GM23248 (cell line): Measurements from ENCODE around the gene OTX2. TPM values are rescaled to one million over a fixed set of nuclear protein-coding genes. Genes with fewer than 3 reads are reported as not detected.

Experiments
- DNase-seq: peaks from one replicate; pipeline ENCODE4 v3.0.0-alpha.2; 2015
- H2AFZ ChIP-seq: fragments of 200-600 bp; sonication (generic); 2 replicates; pipeline ENCODE4 v1.6.1; 2016; ENCODE audit warnings: antibody characterized with exemption
- H3F3A ChIP-seq: fragments of 200-600 bp; sonication (generic); 2 replicates; pipeline ENCODE4 v1.6.1; 2016; ENCODE audit warnings: mild to moderate bottlenecking, antibody characterized with exemption, mixed run types; ENCODE audit not compliant: insufficient read depth
- H3K27ac ChIP-seq: fragments of 200-600 bp; sonication (generic); 2 replicates; pipeline ENCODE4 v1.5.1; 2016; ENCODE audit warnings: mild to moderate bottlenecking
- H3K27me3 ChIP-seq: fragments of 200-600 bp; sonication (generic); replicated peaks from 2 replicates; pipeline ENCODE4 v1.6.1; 2016; ENCODE audit warnings: mild to moderate bottlenecking; ENCODE audit not compliant: insufficient read depth
- H3K36me3 ChIP-seq: fragments of 200-600 bp; sonication (generic); 2 replicates; pipeline ENCODE4 v1.6.1; 2016; ENCODE audit warnings: low read depth, mild to moderate bottlenecking
- H3K4me1 ChIP-seq: fragments of 200-600 bp; sonication (generic); 2 replicates; pipeline ENCODE4 v1.6.1; 2016; ENCODE audit warnings: mild to moderate bottlenecking; ENCODE audit not compliant: insufficient read depth
- H3K4me2 ChIP-seq: fragments of 200-600 bp; sonication (generic); one replicate; pipeline ENCODE4 v1.6.1; 2016; ENCODE audit warnings: mild to moderate bottlenecking; ENCODE audit not compliant: unreplicated experiment
- H3K4me3 ChIP-seq: fragments of 200-600 bp; sonication (generic); 2 replicates; pipeline ENCODE4 v1.5.1; 2016; ENCODE audit warnings: mild to moderate bottlenecking
- H3K79me2 ChIP-seq: fragments of 200-600 bp; sonication (generic); 2 replicates; pipeline ENCODE4 v1.6.1; 2016; ENCODE audit warnings: mild to moderate bottlenecking; ENCODE audit not compliant: insufficient read depth
- H3K9ac ChIP-seq: fragments of 200-600 bp; sonication (generic); 2 replicates; pipeline ENCODE4 v1.6.1; 2016; ENCODE audit warnings: mild to moderate bottlenecking
- H3K9me2 ChIP-seq: fragments of 200-600 bp; sonication (generic); 2 replicates; pipeline ENCODE4 v1.6.1; 2016; ENCODE audit warnings: mixed run types, mild to moderate bottlenecking, moderate library complexity; ENCODE audit not compliant: insufficient read depth
- H3K9me3 ChIP-seq: fragments of 200-600 bp; sonication (generic); one replicate; pipeline ENCODE4 v1.6.1; 2017; ENCODE audit warnings: low read depth
- H4K20me1 ChIP-seq: fragments of 200-600 bp; sonication (generic); 2 replicates; pipeline ENCODE4 v1.6.0; 2016; ENCODE audit not compliant: insufficient read depth
- EZH2 ChIP-seq: fragments of 200-600 bp; sonication (generic); IDR thresholded peaks from 2 replicates; pipeline ENCODE4 v1.6.1; 2018; ENCODE audit warnings: antibody characterized with exemption, mild to moderate bottlenecking; ENCODE audit not compliant: insufficient read depth, poor library complexity, severe bottlenecking
- EZH2phosphoT487 ChIP-seq: fragments of 200-600 bp; sonication (generic); IDR thresholded peaks from 2 replicates; pipeline ENCODE4 v1.6.1; 2018; ENCODE audit warnings: antibody characterized with exemption, moderate library complexity, mild to moderate bottlenecking, low read depth; ENCODE audit not compliant: insufficient read depth
- WGBS, 2 experiments: methylation state at CpG; one replicate each; pipeline ENCODE4 v1.1.6; 2015 to 2017; ENCODE audit warnings: low lambda C conversion rate in 2 of 2, low coverage in 1 of 2; ENCODE audit errors: missing lambda C conversion rate in 2 of 2; 5-methylcytosine and 5-hydroxymethylcytosine counted together
- in situ Hi-C: fragments of 300-500 bp; cut with MboI; formaldehyde crosslinking; loops from 2 replicates; pipeline ENCODE4 v1.15.0; 2020
- polyA plus RNA-seq: library from polyadenylated mRNA; unstranded; fragments of >200 nt; fragmentation: Nextera tagmentation; extraction: Ambion mirVana; gene quantifications from 2 replicates; pipeline ENCODE4 v1.2.1, GENCODE V29; 2016
- total RNA-seq: library from RNA; depleted of rRNA; stranded (reverse); fragments of >200 nt; shearing (Covaris generic); gene quantifications from 2 replicates; pipeline ENCODE4 v1.2.3, GENCODE V29; 2014; rRNA removed

OTX2 gene
- total RNA-seq (not detected in 2 replicates), polyA plus RNA-seq (not detected in 2 replicates)

DNA sequence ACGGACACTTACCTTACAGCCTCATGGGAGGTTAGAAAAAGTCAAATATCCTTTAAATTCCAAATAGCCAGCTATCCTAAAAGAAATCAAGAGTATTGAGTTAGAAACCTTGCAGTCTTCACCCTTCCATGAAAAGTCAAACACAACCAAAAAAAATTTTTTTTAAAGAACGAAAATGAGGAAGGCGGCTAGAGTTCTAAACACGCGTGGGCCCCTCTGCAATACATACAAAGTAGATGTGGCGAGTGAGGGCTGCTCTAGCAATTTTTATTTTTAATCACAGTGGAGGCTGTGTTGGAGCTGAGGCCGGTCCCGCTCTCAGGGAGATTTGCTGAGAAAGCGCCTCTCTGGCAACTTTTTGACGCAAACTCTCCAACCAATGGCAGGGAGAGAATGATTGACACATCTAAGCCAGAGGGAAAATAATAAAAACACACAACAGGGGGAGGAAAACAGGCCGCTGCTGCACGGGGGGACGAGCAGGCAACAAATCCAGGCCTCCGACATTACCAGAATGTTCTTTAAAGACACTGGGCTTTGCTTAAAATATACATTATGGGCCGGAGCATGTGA, at the start of gene OTX2:
TSS of gene OTX2 (minus strand) at position 333 of the 573 bp plus-strand sequence. CDS start 5,023 bp downstream, outside the sequence.
- DNase-seq = no peak
- Histone ChIP-seq H3K9ac (no peak within 1 kb of the TSS), H3K4me2 (no peak within 1 kb of the TSS), H3K4me1 (no peaks in the 10 kb centered on the region), H3K79me2 (no peaks in the 10 kb centered on the region), H3K9me3 (no peaks in the 10 kb centered on the region), H3K36me3 (no peaks in the 10 kb centered on the region), H3F3A (no peaks in the 10 kb centered on the region), H3K27ac (no peak within 1 kb of the TSS), H2AFZ (no peak within 1 kb of the TSS), H3K27me3 (peaks cover 92% of the 10 kb centered on the region), H3K9me2 (no peaks in the 10 kb centered on the region), H4K20me1 (no peaks in the 10 kb centered on the region), H3K4me3 (no peak within 1 kb of the TSS)
- WGBS, 2 experiments = 27 to 28% methylated on average over 15 of the region's 15 CpGs
- no peak for TF ChIP-seq EZH2phosphoT487
- no peak for TF ChIP-seq EZH2
- in situ Hi-C loops = no loop called here

DNA sequence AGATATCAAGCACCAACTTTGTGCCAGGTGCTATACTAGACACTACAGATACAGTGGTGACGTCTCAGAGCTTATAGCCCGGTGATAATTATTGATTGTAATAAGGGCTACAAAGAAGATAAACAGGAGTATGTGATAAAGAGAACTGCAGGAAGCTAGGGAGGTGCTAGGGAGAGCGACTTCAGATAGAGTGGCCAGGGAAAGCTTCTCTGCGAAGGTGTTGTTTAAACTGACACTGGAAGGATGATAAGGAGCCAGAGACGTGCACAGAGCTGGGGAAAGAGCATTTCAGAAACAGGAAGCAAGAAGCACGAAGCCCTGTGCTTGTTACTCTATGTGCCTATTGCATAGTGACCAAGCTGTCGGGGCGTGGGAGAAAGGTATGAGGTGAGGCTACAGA, 48.1 kb upstream of the OTX2 start:
- no peaks in the 10 kb centered on the region for H3K9me2 ChIP-seq
- H3K36me3 ChIP-seq = no peaks in the 10 kb centered on the region
- no peak overlapping the region for H3K4me2 ChIP-seq
- H3K27ac ChIP-seq = no peak overlapping the region
- H3K4me1 ChIP-seq = no peaks in the 10 kb centered on the region
- 11 to 13% methylated on average over 8 of the region's 8 CpGs for WGBS, 2 experiments
- H4K20me1 ChIP-seq = no peaks in the 10 kb centered on the region
- in situ Hi-C loops = no loop called here
- H3K27me3 ChIP-seq = 0 out of 2 replicates have a peak, but pooled peaks cover 4% of the 10 kb centered on the region
- no peak overlapping the region for H3K9ac ChIP-seq
- H3K79me2 ChIP-seq = no peaks in the 10 kb centered on the region
- DNase-seq = no peak
- no peak overlapping the region for H3K4me3 ChIP-seq
- no peak overlapping the region for H2AFZ ChIP-seq
- no peaks in the 10 kb centered on the region for H3K9me3 ChIP-seq
- no peak for TF ChIP-seq EZH2phosphoT487
- TF ChIP-seq EZH2 = no peak
- no peaks in the 10 kb centered on the region for H3F3A ChIP-seq

DNA sequence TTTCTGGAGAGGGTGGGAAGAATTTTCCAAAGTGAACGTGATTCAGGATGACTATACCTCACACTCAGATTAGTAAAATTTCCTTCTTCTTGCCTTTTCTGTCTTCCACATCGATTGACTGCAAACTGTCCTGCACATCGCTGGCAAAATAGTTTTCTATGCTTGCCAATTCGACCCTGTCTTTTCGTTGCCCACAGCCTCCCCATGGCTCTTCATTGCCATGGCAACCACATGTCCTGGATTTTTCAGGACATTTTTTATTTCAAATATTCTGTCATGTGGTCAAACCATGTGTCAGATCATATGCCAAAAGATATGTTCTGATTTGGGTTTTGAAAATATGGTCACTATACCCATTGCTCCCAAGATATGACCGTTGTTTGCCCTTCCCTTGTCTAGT, 46.9 kb upstream of the OTX2 start:
- H3K79me2 ChIP-seq = no peaks in the 10 kb centered on the region

DNA sequence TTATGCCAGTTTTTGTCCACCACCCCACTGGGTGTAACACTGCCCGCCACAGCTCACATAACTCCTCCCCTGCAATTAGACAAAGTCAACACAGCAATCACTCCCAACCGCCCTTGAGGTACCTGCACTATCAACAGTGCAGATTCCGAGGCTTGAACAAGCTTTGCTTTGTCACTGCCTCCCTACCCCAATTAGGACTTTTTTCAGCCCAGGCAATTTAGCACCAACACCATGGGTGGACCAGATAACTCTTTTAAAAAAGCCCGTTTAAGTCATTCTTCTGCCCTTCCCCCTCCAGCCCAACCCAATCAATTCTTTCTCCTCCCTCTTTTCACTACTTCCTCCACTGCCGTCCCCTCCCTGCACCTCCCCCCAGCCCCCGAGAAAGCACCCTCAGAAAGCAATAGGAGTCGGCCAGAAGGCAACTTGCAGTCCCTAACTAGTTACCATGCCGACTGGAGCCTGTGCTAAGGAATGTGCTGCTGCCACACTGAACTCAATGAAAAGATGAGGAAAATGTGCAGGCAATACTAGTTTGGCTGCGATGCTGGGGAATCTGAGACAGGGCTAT, 45.7 kb upstream of the OTX2 start:
- H2AFZ ChIP-seq = no peak overlapping the region
- H3K36me3 ChIP-seq = no peaks in the 10 kb centered on the region
- H3K27me3 ChIP-seq = 0 out of 2 replicates have a peak, but pooled peaks cover 4% of the 10 kb centered on the region
- no peaks in the 10 kb centered on the region for H4K20me1 ChIP-seq
- H3K4me1 ChIP-seq = no peaks in the 10 kb centered on the region
- no peak overlapping the region for H3K9ac ChIP-seq
- H3F3A ChIP-seq = no peaks in the 10 kb centered on the region
- in situ Hi-C loops = no loop called here
- TF ChIP-seq EZH2phosphoT487 = no peak
- H3K4me3 ChIP-seq = no peak overlapping the region
- H3K9me2 ChIP-seq = no peaks in the 10 kb centered on the region
- H3K79me2 ChIP-seq = no peaks in the 10 kb centered on the region
- DNase-seq = no peak
- no peaks in the 10 kb centered on the region for H3K9me3 ChIP-seq
- H3K4me2 ChIP-seq = no peak overlapping the region
- WGBS, 2 experiments = 4 to 8% methylated on average over 9 of the region's 9 CpGs
- H3K27ac ChIP-seq = no peak overlapping the region

More for the DNA sequence above, 46.9 kb upstream of the OTX2 start:
- Histone ChIP-seq H3F3A (no peaks in the 10 kb centered on the region), H3K4me1 (no peaks in the 10 kb centered on the region), H3K9me2 (no peaks in the 10 kb centered on the region), H3K27me3 (0 out of 2 replicates have a peak, but pooled peaks cover 4% of the 10 kb centered on the region), H4K20me1 (no peaks in the 10 kb centered on the region), H3K9ac (no peak overlapping the region), H3K36me3 (no peaks in the 10 kb centered on the region), H2AFZ (no peak overlapping the region), H3K4me2 (no peak overlapping the region), H3K4me3 (no peak overlapping the region), H3K9me3 (no peaks in the 10 kb centered on the region), H3K27ac (no peak overlapping the region)
- TF ChIP-seq EZH2phosphoT487 (no peak), EZH2 (no peak)
- in situ Hi-C loops = no loop called here
- WGBS, 2 experiments = 9 to 13% methylated on average over 6 of the region's 6 CpGs
- no peak for DNase-seq
